T-helper 9 cell (primary cell): Measurements from ENCODE around the gene AMMECR1.
"Not testable (repeated sequence)": the region's sequence is repeated elsewhere in the genome, so short reads cannot be mapped to it uniquely, and the experiment has no call there.

Experiments
- DNase-seq: peaks from one replicate; pipeline ENCODE4 v3.0.0-alpha.2; 2020

The AMMECR1 gene

GRCh38 chrX:110161361-110161686, 156.6 kb downstream of the AMMECR1 start:
- DNase-seq: no peak

DNA sequence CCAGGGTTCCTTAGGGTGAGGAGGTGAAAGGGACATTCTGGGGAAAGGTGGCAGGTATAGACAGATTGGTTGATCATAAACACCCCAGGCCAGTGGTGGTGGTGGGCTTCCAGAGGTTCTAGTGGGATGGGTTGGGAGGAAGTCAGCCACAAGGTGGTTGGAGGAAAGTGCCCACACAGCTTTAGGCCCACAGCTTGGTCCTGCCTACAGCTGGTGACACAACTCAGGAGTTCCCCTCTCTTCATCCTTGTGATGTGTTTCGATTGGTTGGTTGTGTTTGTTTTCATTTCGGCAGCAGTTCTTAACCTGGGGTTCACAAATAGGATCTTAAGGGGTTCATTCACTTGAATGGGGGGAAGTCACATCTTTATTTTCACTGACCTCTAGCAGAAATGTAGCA, 158.0 kb downstream of the AMMECR1 start:
- no peak for DNase-seq

DNA sequence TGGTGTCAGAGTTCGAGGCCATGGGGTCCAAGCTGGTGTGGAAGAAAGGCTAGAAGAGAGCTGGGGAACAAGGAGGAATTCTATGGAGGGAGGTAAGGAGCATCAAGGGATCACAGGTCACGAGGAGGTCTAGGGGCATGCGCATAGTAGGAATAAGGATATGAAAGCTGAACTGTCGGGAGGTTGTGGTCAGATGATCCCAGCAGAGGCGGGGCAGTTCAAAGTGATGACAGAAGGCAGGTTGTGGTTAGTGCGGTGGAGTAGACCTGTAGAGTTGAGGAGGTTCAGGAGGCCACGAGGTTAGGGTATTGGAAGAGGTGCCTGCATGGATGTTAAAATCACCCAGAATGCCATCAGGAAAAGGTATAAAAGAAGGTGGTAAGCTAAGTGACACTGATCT, 158.7 kb downstream of the AMMECR1 start:
- no peak for DNase-seq

- DNase-seq: no peak
Measured at GRCh38 chrX:110157444-110157843, 160.4 kb downstream of the AMMECR1 start.

DNA sequence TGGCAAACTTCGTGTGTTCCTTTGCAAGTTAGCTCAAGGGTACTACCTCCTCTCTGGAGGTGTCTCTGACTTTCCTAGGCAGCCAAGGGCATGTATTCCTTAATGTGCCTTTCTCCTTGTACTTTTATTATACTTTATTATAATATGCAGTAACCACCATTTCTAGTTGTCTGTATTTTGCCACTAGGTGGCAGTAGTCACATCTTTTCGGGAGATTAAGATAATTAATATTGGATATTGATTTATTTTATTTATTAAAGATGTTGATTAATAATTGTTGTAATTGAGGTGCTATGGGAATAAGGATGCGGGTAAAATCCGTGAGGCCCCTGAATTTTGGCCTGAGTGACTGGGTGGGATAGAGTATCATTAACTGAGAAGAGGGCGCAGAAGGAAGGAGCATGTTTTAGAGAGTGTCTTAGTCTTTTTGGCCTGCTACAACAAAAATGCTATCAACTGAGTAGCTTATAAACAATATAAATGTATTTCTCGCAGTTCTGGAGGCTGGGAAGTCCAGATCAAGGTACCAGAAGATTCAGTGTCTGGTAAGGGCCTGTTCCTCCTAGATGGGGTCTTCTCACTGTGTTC, 161.6 kb downstream of the AMMECR1 start:
- no peak for DNase-seq

GRCh38 chrX:110155759-110156158, 162.1 kb downstream of the AMMECR1 start:
- no peak for DNase-seq

GRCh38 chrX:110154328-110154727, 163.6 kb downstream of the AMMECR1 start:
- not testable (repeated sequence) for DNase-seq

DNA sequence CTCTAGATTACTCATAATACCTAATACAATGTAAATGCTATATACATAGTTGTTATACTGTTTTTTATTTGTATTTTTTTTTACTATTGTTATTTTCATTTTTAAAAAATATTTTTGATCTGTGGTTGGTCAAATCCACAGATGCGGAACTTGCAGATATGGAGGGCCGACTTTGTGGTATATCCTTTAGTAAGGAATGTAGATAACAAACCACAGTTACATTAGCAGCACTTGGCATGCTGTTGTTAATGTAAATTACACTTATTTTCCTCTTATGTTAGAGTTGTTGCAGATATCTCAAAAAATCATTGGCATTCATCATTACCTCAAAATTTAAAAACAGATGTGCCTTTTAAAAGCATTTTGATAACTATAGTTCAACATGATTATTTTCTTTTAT, 164.0 kb downstream of the AMMECR1 start:
- DNase-seq: no peak

DNA sequence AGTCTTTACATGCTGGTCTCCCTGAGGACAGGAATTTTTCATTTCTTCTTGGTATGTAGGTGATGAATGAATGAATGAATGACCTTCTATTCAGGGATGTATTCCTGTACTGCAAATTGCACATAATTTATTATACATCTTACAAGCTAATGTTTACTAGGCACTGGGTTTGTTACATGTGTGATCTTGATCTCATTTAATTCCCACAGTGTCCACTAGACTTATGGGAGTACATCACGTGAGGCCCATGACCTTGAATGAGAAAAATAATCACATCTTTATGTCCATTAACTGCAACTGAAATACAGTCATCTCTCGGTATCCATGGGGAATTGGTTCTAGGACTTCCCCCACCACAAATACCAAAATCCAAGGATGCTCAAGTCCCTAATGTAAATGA, 164.6 kb downstream of the AMMECR1 start:
- DNase-seq: no peak

DNA sequence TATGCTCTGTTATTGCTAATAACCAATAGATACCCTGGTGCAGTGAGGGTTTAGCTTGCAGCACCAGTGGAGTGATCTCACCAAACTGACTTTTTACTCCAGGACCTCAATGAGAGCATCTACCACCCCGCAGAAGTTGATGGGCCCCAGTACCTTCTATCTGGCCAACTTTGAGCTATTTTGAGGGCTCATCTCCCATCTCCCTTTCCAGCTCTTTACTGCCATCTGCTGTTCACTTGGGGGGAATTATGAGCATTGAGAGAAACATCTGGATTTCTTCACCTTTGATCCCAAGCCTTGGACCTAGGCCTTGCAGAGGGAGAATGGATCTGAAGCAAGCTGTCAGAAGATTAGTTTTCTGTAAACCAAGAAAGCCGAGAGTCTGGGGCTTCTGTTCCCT, 171.4 kb downstream of the AMMECR1 start:
- DNase-seq: no peak

DNA sequence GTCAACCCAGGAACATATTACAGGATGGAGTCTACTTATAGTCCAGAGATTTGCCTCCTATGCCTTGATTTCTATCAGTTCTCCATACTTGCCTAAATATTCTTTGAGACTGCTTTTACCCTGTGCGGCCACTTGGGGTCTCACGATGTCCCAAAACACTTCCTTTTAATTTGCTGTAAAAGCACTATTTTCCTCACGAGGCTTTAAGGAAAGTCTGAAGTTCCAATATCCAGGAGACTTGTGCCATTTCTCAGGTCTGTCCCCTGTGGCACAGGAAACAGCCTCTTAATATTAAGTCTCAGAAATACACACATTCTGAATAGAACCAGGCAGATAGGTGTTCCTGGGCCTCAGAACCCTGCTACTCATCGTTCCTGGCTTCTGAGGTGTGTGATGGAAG, 172.0 kb downstream of the AMMECR1 start:
- no peak for DNase-seq

GRCh38 chrX:110145311-110145710, 172.6 kb downstream of the AMMECR1 start:
- DNase-seq: no peak
